Activated naive CD4-positive, alpha-beta T cell treated with anti-CD3 and anti-CD28 coated beads for 36 hours (primary cell): ENCODE measurements around the gene FOXP1. TPM values are rescaled to one million over a fixed set of nuclear protein-coding genes. Genes with fewer than 3 reads are reported as not detected.

Experiments used
- CTCF ChIA-PET: fragments of 350-600 bp; sonication (Branson Sonifier 250); formaldehyde crosslinking; loops from one replicate; lab custom pipeline; 2021; ENCODE audit warnings: antibody characterized with exemption; lab: Charles Lee
- DNase-seq: peaks from one replicate; pipeline ENCODE4 v3.0.0-alpha.2; 2020
- H3K27ac Mint-ChIP-seq: one replicate; pipeline ENCODE4 v1.8.0; 2021; ENCODE audit warnings: mild to moderate bottlenecking, mixed read lengths
- H3K27me3 Mint-ChIP-seq: one replicate; pipeline ENCODE4 v1.8.0; 2021; ENCODE audit warnings: low read depth, mixed read lengths
- H3K36me3 Mint-ChIP-seq: one replicate; pipeline ENCODE4 v1.8.0; 2021; ENCODE audit warnings: low read depth, mixed read lengths
- H3K4me1 Mint-ChIP-seq: one replicate; pipeline ENCODE4 v1.8.0; 2021; ENCODE audit warnings: low read depth, mixed read lengths
- H3K4me3 Mint-ChIP-seq: one replicate; pipeline ENCODE4 v1.8.0; 2021; ENCODE audit warnings: mild to moderate bottlenecking, moderate library complexity, mixed read lengths
- H3K9me3 Mint-ChIP-seq: one replicate; pipeline ENCODE4 v1.8.0; 2021; ENCODE audit warnings: mixed read lengths
- intact Hi-C: fragments of 100-400 bp; cut with micrococcal nuclease; formaldehyde crosslinking; loops from one replicate; pipeline ENCODE4 v1.15.1; 2023
- total RNA-seq, 2 experiments: library from RNA; stranded (reverse); gene quantifications; one replicate each; pipeline ENCODE4 v1.2.3, GENCODE V29; 2021

FOXP1 gene
- total RNA-seq, 2 experiments from 2014 or later = 95.2 to 97.4 TPM

GRCh38 chr3:71606582-71606981 is 23.1 kb upstream of the FOXP1 start:
- no peak overlapping the region for H3K4me3 Mint-ChIP-seq
- H3K36me3 Mint-ChIP-seq = peaks cover 6% of the 10 kb centered on the region
- peaks cover 11% of the 10 kb centered on the region for H3K9me3 Mint-ChIP-seq
- no peak overlapping the region for H3K27ac Mint-ChIP-seq
- peaks cover 6% of the 10 kb centered on the region for H3K4me1 Mint-ChIP-seq
- CTCF ChIA-PET = no interaction called here
- no peak for DNase-seq
- intact Hi-C loops = no loop called here
- H3K27me3 Mint-ChIP-seq = no peaks in the 10 kb centered on the region

- DNase-seq = no peak
- peaks cover 8% of the 10 kb centered on the region for H3K9me3 Mint-ChIP-seq
- no peaks in the 10 kb centered on the region for H3K27me3 Mint-ChIP-seq
- H3K36me3 Mint-ChIP-seq = peaks cover 4% of the 10 kb centered on the region
- peaks cover 30% of the 10 kb centered on the region for H3K4me1 Mint-ChIP-seq
- H3K4me3 Mint-ChIP-seq = no peak overlapping the region
- CTCF ChIA-PET = interaction anchor here (0.7 kb wide), 1 partner anchor 14 kb away, joined by 3 read pairs; no protein-coding TSS in a partner anchor
- no peak overlapping the region for H3K27ac Mint-ChIP-seq
- intact Hi-C loops = loop anchor here (5.0 kb wide), 1 partner anchor 50 kb away; no protein-coding TSS in a partner anchor
These were observed 18.7 kb upstream of the FOXP1 start for GRCh38 chr3:71602256-71602655.

GRCh38 chr3:71601811-71602210 is 18.3 kb upstream of the FOXP1 start:
- Mint-ChIP-seq H3K4me1 (peaks cover 30% of the 10 kb centered on the region), H3K36me3 (peaks cover 4% of the 10 kb centered on the region), H3K27me3 (no peaks in the 10 kb centered on the region), H3K9me3 (peaks cover 8% of the 10 kb centered on the region), H3K27ac (no peak overlapping the region), H3K4me3 (no peak overlapping the region)
- CTCF ChIA-PET = interaction anchor here (0.7 to 2.3 kb wide), 2 partner anchors 14 kb away, joined by 3 to 8 read pairs; no protein-coding TSS in a partner anchor
- no peak for DNase-seq
- intact Hi-C loops = loop anchor here (1.0 to 5.0 kb wide), 2 partner anchors 50 to 831 kb away; no protein-coding TSS in a partner anchor

- Mint-ChIP-seq H3K4me3 (no peak overlapping the region), H3K27ac (no peak overlapping the region), H3K36me3 (peaks cover 2% of the 10 kb centered on the region), H3K9me3 (no peaks in the 10 kb centered on the region), H3K27me3 (no peaks in the 10 kb centered on the region), H3K4me1 (peaks cover 30% of the 10 kb centered on the region)
- CTCF ChIA-PET = interaction anchor here (0.8 to 2.3 kb wide), 4 partner anchors 11 to 81 kb away, joined by 3 to 8 read pairs (median 6); no protein-coding TSS in a partner anchor
- no peak for DNase-seq
- intact Hi-C loops = loop anchor here (1.0 to 5.0 kb wide), 2 partner anchors 52 to 829 kb away; no protein-coding TSS in a partner anchor
These were observed 17.2 kb upstream of the FOXP1 start for GRCh38 chr3:71600646-71601288.

- H3K4me1 Mint-ChIP-seq = peaks cover 30% of the 10 kb centered on the region
- no peaks in the 10 kb centered on the region for H3K27me3 Mint-ChIP-seq
- no peak overlapping the region for H3K27ac Mint-ChIP-seq
- intact Hi-C loops = no loop called here
- peaks cover 2% of the 10 kb centered on the region for H3K36me3 Mint-ChIP-seq
- CTCF ChIA-PET = interaction anchor here (0.7 to 2.3 kb wide), 4 partner anchors 11 to 1067 kb away, joined by 3 to 8 read pairs (median 6); no protein-coding TSS in a partner anchor
- H3K4me3 Mint-ChIP-seq = no peak overlapping the region
- no peak for DNase-seq
- H3K9me3 Mint-ChIP-seq = no peaks in the 10 kb centered on the region
These were observed 15.9 kb upstream of the FOXP1 start for GRCh38 chr3:71599416-71599815.

GRCh38 chr3:71598292-71598691 is 14.8 kb upstream of the FOXP1 start:
- CTCF ChIA-PET = interaction anchor here (0.6 to 1.0 kb wide), 2 partner anchors 8 to 617 kb away, joined by 4 read pairs; no protein-coding TSS in a partner anchor
- Mint-ChIP-seq H3K9me3 (no peaks in the 10 kb centered on the region), H3K27ac (no peak overlapping the region), H3K36me3 (no peaks in the 10 kb centered on the region), H3K4me1 (peaks cover 30% of the 10 kb centered on the region), H3K4me3 (no peak overlapping the region), H3K27me3 (no peaks in the 10 kb centered on the region)
- DNase-seq = no peak
- intact Hi-C loops = no loop called here

- Mint-ChIP-seq H3K9me3 (no peaks in the 10 kb centered on the region), H3K4me1 (peaks cover 30% of the 10 kb centered on the region), H3K27ac (no peak overlapping the region), H3K27me3 (no peaks in the 10 kb centered on the region), H3K36me3 (no peaks in the 10 kb centered on the region), H3K4me3 (no peak overlapping the region)
- CTCF ChIA-PET = interaction anchor here (1.0 to 1.6 kb wide), 2 partner anchors 8 to 11 kb away, joined by 3 to 6 read pairs; no protein-coding TSS in a partner anchor
- no peak for DNase-seq
- intact Hi-C loops = no loop called here
These were observed 13.8 kb upstream of the FOXP1 start for GRCh38 chr3:71597286-71597685.

GRCh38 chr3:71593106-71593505 is 9.6 kb upstream of the FOXP1 start:
- H3K36me3 Mint-ChIP-seq = no peaks in the 10 kb centered on the region
- no peaks in the 10 kb centered on the region for H3K27me3 Mint-ChIP-seq
- peaks cover 5% of the 10 kb centered on the region for H3K4me1 Mint-ChIP-seq

GRCh38 chr3:71591101-71591500 is 7.6 kb upstream of the FOXP1 start:
- Mint-ChIP-seq H3K27ac (no peak overlapping the region), H3K27me3 (no peaks in the 10 kb centered on the region), H3K4me1 (peaks cover 17% of the 10 kb centered on the region), H3K4me3 (no peak overlapping the region), H3K9me3 (peaks cover 2% of the 10 kb centered on the region), H3K36me3 (no peaks in the 10 kb centered on the region)
- CTCF ChIA-PET = interaction anchor here (1.8 kb wide), 1 partner anchor 1041 kb away, joined by 8 read pairs; no protein-coding TSS in a partner anchor
- DNase-seq = no peak
- intact Hi-C loops = no loop called here

More at GRCh38 chr3:71593106-71593505, 9.6 kb upstream of the FOXP1 start:
- DNase-seq = no peak
- intact Hi-C loops = no loop called here
- peaks cover 2% of the 10 kb centered on the region for H3K9me3 Mint-ChIP-seq
- H3K27ac Mint-ChIP-seq = no peak overlapping the region
- H3K4me3 Mint-ChIP-seq = no peak overlapping the region
- CTCF ChIA-PET = no interaction called here

- H3K36me3 Mint-ChIP-seq = no peaks in the 10 kb centered on the region
- no peak overlapping the region for H3K4me3 Mint-ChIP-seq
- no peaks in the 10 kb centered on the region for H3K27me3 Mint-ChIP-seq
- peaks cover 2% of the 10 kb centered on the region for H3K9me3 Mint-ChIP-seq
- no peak for DNase-seq
- CTCF ChIA-PET = interaction anchor here (0.8 to 2.0 kb wide), 3 partner anchors 8 to 92 kb away, joined by 3 to 11 read pairs (median 4); no protein-coding TSS in a partner anchor
- intact Hi-C loops = loop anchor here (5.0 kb wide), 3 partner anchors 732 to 1057 kb away; no protein-coding TSS in a partner anchor
- peaks cover 30% of the 10 kb centered on the region for H3K4me1 Mint-ChIP-seq
- H3K27ac Mint-ChIP-seq = no peak overlapping the region
These were observed 5.6 kb upstream of the FOXP1 start for GRCh38 chr3:71589132-71589531.

GRCh38 chr3:71587958-71588357 is 4.4 kb upstream of the FOXP1 start:
- H3K36me3 Mint-ChIP-seq = peaks cover 2% of the 10 kb centered on the region

GRCh38 chr3:71586810-71587242 is 3.3 kb upstream of the FOXP1 start:
- no peak overlapping the region for H3K27ac Mint-ChIP-seq
- H3K27me3 Mint-ChIP-seq = no peaks in the 10 kb centered on the region
- CTCF ChIA-PET = interaction anchor here (0.6 to 2.7 kb wide), 19 partner anchors 10 to 1527 kb away, joined by 3 to 11 read pairs (median 3); no protein-coding TSS in a partner anchor
- H3K4me3 Mint-ChIP-seq = no peak overlapping the region
- peaks cover 2% of the 10 kb centered on the region for H3K9me3 Mint-ChIP-seq
- no peak for DNase-seq
- peaks cover 7% of the 10 kb centered on the region for H3K36me3 Mint-ChIP-seq
- peaks cover 30% of the 10 kb centered on the region for H3K4me1 Mint-ChIP-seq
- intact Hi-C loops = loop anchor here (1.0 to 5.0 kb wide), 11 partner anchors 66 to 1055 kb away; no protein-coding TSS in a partner anchor

More at GRCh38 chr3:71587958-71588357, 4.4 kb upstream of the FOXP1 start:
- intact Hi-C loops = loop anchor here (2.0 to 5.0 kb wide), 5 partner anchors 65 to 1056 kb away; no protein-coding TSS in a partner anchor
- Mint-ChIP-seq H3K4me3 (no peak overlapping the region), H3K27me3 (no peaks in the 10 kb centered on the region), H3K9me3 (peaks cover 2% of the 10 kb centered on the region), H3K4me1 (peaks cover 30% of the 10 kb centered on the region), H3K27ac (no peak overlapping the region)
- CTCF ChIA-PET = interaction anchor here (0.5 to 2.7 kb wide), 5 partner anchors 9 to 1008 kb away, joined by 3 to 8 read pairs (median 3); no protein-coding TSS in a partner anchor
- no peak for DNase-seq
